Measurements from ENCODE around the gene CCDC110. TPM values are rescaled to one million over a fixed set of nuclear protein-coding genes. Genes with fewer than 3 reads are reported as not detected.

The CCDC110 gene
- total and polyA plus RNA-seq, 7 donors, result 0.07 to 7.0 (median 0.65) TPM

- DNase-seq, result no peak
- WGBS, 3 donors, result 57 to 65% (median 58%) methylated on average over 8 of the region's 8 CpGs
- H3K27ac ChIP-seq, result peak overlapping the region; percentile 34
- intact Hi-C loops (cut with DNase I), result loop anchor here (5.0 to 10.0 kb wide), 5 partner anchors 193 to 745 kb away; partner anchors contain the start of genes CFAP97 (in 1 of the 2), SLC25A4 (in 1 of the 2) and SNX25 (in 1 of the 2)
- no peak for ATAC-seq
- TF ChIP-seq CTCF (IDR thresholded peaks at IDR 0.05), result no peak
- H3K9me3 ChIP-seq, result no peaks in the 10 kb centered on the region
- peak overlapping the region; percentile 17 for H3K4me3 ChIP-seq
- peaks cover 4 to 64% of the 10 kb centered on the region in 2 donors for H3K36me3 ChIP-seq (ENCODE audit: insufficient read depth in 1 of 2, low read depth in 1 of 2)
- H3K4me1 ChIP-seq, result peaks cover 15% of the 10 kb centered on the region
- H3K27me3 ChIP-seq (ENCODE audit: insufficient read depth in 3 of 3, low read length in 2 of 3), result no peaks in the 10 kb centered on the region
Measured at GRCh38 chr4:185399466-185399865, 72.1 kb downstream of the CCDC110 start.

GRCh38 chr4:185398618-185399017 is 72.9 kb downstream of the CCDC110 start:
- DNase-seq (no peak), ATAC-seq (no peak)
- no peaks in the 10 kb centered on the region for H3K9me3 ChIP-seq
- H3K4me1 ChIP-seq, result peaks cover 15% of the 10 kb centered on the region
- H3K36me3 ChIP-seq (ENCODE audit: insufficient read depth in 1 of 2, low read depth in 1 of 2), result peaks cover 4 to 56% of the 10 kb centered on the region in 2 donors
- peak overlapping the region; percentile 100 for H3K27ac ChIP-seq
- intact Hi-C loops (cut with DNase I), result loop anchor here (5.0 to 10.0 kb wide), 5 partner anchors 194 to 744 kb away; partner anchors contain the start of genes CFAP97 (in 1 of the 2), SLC25A4 (in 1 of the 2) and SNX25 (in 1 of the 2)
- 16 to 40% (median 34%) methylated on average over 2 of the region's 2 CpGs for WGBS, 3 donors
- H3K4me3 ChIP-seq, result peak overlapping the region; percentile 84
- H3K27me3 ChIP-seq (ENCODE audit: insufficient read depth in 3 of 3, low read length in 2 of 3), result no peaks in the 10 kb centered on the region
- no peak for TF ChIP-seq CTCF (IDR thresholded peaks at IDR 0.05)

GRCh38 chr4:185396724-185397385 is 74.7 kb downstream of the CCDC110 start, which contains the start of gene ANKRD37:
Gene ANKRD37, plus strand, starts transcription at chr4:185396841. Its CDS starts 83 bp downstream, at chr4:185396924.
- H3K9me3 ChIP-seq, result no peaks in the 10 kb centered on the region
- TF ChIP-seq CTCF (IDR thresholded peaks at IDR 0.05), result peak; percentile 9
- peak; percentile 5 to 23 (median 8) for ATAC-seq
- H3K27ac ChIP-seq, result peak within 1 kb of the TSS; percentile 100
- H3K27me3 ChIP-seq (ENCODE audit: insufficient read depth in 3 of 3, low read length in 2 of 3), result no peaks in the 10 kb centered on the region
- intact Hi-C loops (cut with DNase I), result loop anchor here (5.0 to 10.0 kb wide), 5 partner anchors 192 to 742 kb away; partner anchors contain the start of genes CFAP97 (in 1 of the 2), SLC25A4 (in 1 of the 2) and SNX25 (in 1 of the 2)
- peak in 1 of 2 donors; percentile 35 for DNase-seq
- H3K4me1 ChIP-seq, result peaks cover 15% of the 10 kb centered on the region
- peaks cover under 1 to 38% of the 10 kb centered on the region in 2 donors for H3K36me3 ChIP-seq (ENCODE audit: insufficient read depth in 1 of 2, low read depth in 1 of 2)
- H3K4me3 ChIP-seq, result peak within 1 kb of the TSS; percentile 84
- WGBS, 3 donors, result 2 to 4% (median 2%) methylated on average over 37 to 38 of the region's 38 CpGs

- TF ChIP-seq CTCF (IDR thresholded peaks at IDR 0.05), result no peak
- 0 to 1% (median 1%) methylated on average over 73 to 98 of the region's 98 CpGs for WGBS, 3 donors
- ATAC-seq (peak; percentile 94 to 96 (median 94)), DNase-seq (peak; percentile 97 to 98)
- no peaks in the 10 kb centered on the region for H3K27me3 ChIP-seq (ENCODE audit: insufficient read depth in 3 of 3, low read length in 2 of 3)
- peaks cover 0 to 31% of the 10 kb centered on the region in 2 donors for H3K36me3 ChIP-seq (ENCODE audit: insufficient read depth in 1 of 2, low read depth in 1 of 2)
- H3K4me1 ChIP-seq, result peaks cover 15% of the 10 kb centered on the region
- H3K4me3 ChIP-seq, result peak overlapping the region; percentile 84
- peak overlapping the region; percentile 100 for H3K27ac ChIP-seq
- intact Hi-C loops (cut with DNase I), result loop anchor here (5.0 to 10.0 kb wide), 5 partner anchors 191 to 741 kb away; partner anchors contain the start of genes CFAP97 (in 1 of the 2), SLC25A4 (in 1 of the 2) and SNX25 (in 1 of the 2)
- H3K9me3 ChIP-seq, result no peaks in the 10 kb centered on the region
Measured at GRCh38 chr4:185395956-185396723, 75.4 kb downstream of the CCDC110 start.

All from psoas muscle (tissue), 8 donors.